ENCODE data around the gene IRF8.

GRCh38 chr16:85954927-85955519, 56.1 kb downstream of the IRF8 start:
- no peak for TF ChIP-seq ZFP30 (CRISPR knock-in tag; IDR thresholded peaks at IDR 0.05)
- TF ChIP-seq ZC3H10 (CRISPR knock-in tag; IDR thresholded peaks at IDR 0.05), result no peak
- no peak for TF ChIP-seq ZNF565 (CRISPR knock-in tag; conservative IDR thresholded peaks at IDR 0.05; ENCODE audit: low read depth)
- no peak for TF ChIP-seq ARNTL (CRISPR knock-in tag; IDR thresholded peaks at IDR 0.05; ENCODE audit: borderline replicate concordance, low read depth)
